ENCODE results near the gene FAM135A.
"Not testable (repeated sequence)": the region's sequence is repeated elsewhere in the genome, so short reads cannot be mapped to it uniquely, and the experiment has no call there.

DNA sequence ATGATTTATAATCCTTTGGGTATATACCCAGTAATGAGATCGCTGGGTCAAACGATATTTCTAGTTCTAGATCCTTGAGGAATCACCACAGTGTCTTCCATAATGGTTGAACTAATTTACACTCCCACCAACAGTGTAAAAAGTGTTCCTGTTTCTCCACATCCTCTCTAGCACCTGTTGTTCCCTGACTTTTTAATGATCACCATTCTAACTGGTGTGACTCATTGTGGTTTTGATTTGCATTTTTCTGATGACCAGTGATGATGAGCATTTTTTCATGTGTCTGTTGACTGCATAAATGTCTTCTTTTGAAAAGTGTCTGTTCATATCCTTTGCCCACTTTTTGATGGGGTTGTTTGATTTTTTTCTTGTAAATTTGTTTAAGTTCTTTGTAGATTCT lies 40.6 kb downstream of the FAM135A start:
- TF ChIP-seq ZNF114 (tag by site-specific recombination; IDR thresholded peaks at IDR 0.05); ZNF280D (tag by site-specific recombination; IDR thresholded peaks at IDR 0.05); ZNF747 (tag by site-specific recombination; IDR thresholded peaks at IDR 0.05); ZNF555 (tag by site-specific recombination; conservative IDR thresholded peaks at IDR 0.05); ZNF394 (tag by site-specific recombination; IDR thresholded peaks at IDR 0.05; ENCODE audit: borderline replicate concordance); ZBTB26 (tag by site-specific recombination; optimal IDR thresholded peaks at IDR 0.05); GLI4 (tag by site-specific recombination; IDR thresholded peaks at IDR 0.05): not testable (repeated sequence)
- TF ChIP-seq, protein P1, sequence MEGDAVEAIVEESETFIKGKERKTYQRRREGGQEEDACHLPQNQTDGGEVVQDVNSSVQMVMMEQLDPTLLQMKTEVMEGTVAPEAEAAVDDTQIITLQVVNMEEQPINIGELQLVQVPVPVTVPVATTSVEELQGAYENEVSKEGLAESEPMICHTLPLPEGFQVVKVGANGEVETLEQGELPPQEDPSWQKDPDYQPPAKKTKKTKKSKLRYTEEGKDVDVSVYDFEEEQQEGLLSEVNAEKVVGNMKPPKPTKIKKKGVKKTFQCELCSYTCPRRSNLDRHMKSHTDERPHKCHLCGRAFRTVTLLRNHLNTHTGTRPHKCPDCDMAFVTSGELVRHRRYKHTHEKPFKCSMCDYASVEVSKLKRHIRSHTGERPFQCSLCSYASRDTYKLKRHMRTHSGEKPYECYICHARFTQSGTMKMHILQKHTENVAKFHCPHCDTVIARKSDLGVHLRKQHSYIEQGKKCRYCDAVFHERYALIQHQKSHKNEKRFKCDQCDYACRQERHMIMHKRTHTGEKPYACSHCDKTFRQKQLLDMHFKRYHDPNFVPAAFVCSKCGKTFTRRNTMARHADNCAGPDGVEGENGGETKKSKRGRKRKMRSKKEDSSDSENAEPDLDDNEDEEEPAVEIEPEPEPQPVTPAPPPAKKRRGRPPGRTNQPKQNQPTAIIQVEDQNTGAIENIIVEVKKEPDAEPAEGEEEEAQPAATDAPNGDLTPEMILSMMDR (tag by site-specific recombination; IDR thresholded peaks at IDR 0.05), result not testable (repeated sequence)

Measured in HEK293 (cell line).